Measurements from ENCODE around the gene SCRG1. TPM values are rescaled to one million over a fixed set of nuclear protein-coding genes. Genes with fewer than 3 reads are reported as not detected.

The SCRG1 gene
- polyA plus RNA-seq, 2 of the 4 experiments (the other 2 are of a cell fraction), result not detected

GRCh38 chr4:173418639-173419038 is 19.7 kb upstream of the SCRG1 start:
- Histone ChIP-seq H3K4me3 (no peak overlapping the region), H3K27ac (no peak overlapping the region), H3K4me1 (no peaks in the 10 kb centered on the region), H3K4me2 (no peak overlapping the region), H3K9me3 (no peaks in the 10 kb centered on the region)
- ChIA-PET CTCF (interaction anchor here (1.3 to 2.8 kb wide), 8 partner anchors 10 to 98 kb away, joined by 3 to 18 read pairs (median 4); partner anchors contain the start of gene HMGB2), POLR2A (no interaction called here)
- TF ChIP-seq PHF8 (IDR thresholded peaks at IDR 0.05; ENCODE audit: borderline replicate concordance, low read depth) (no peak), REST (IDR thresholded peaks at IDR 0.05) (no peak), USF2 (IDR thresholded peaks at IDR 0.05) (no peak), ZFP36 (IDR thresholded peaks at IDR 0.05; ENCODE audit: borderline replicate concordance, partially characterized antibody) (no peak), HMGXB4 (CRISPR knock-in tag; IDR thresholded peaks at IDR 0.05; ENCODE audit: borderline replicate concordance) (no peak), CBX2 (IDR thresholded peaks at IDR 0.05; ENCODE audit: borderline replicate concordance, low read depth) (no peak)
- 66% methylated on average over 3 of the region's 3 CpGs for WGBS (ENCODE audit: missing lambda C conversion rate)
- DNase-seq (ENCODE audit: low read depth in 1 of 2, low spot score in 1 of 2), result no peak
- FAIRE-seq, result no peak
- no peak for ATAC-seq

GRCh38 chr4:173417833-173418232 is 18.9 kb upstream of the SCRG1 start:
- ATAC-seq (no peak), FAIRE-seq (no peak), DNase-seq (ENCODE audit: low read depth in 1 of 2, low spot score in 1 of 2) (no peak)
- ChIA-PET CTCF (interaction anchor here (0.7 to 2.8 kb wide), 15 partner anchors 9 to 358 kb away, joined by 3 to 18 read pairs (median 3); partner anchors contain the start of gene HMGB2), POLR2A (no interaction called here)
- TF ChIP-seq JUN (IDR thresholded peaks at IDR 0.05) (no peak), ZNF302 (CRISPR knock-in tag; IDR thresholded peaks at IDR 0.05) (no peak), SMC3 (IDR thresholded peaks at IDR 0.05) (no peak), CTCF (IDR thresholded peaks at IDR 0.05) (no peak), HDAC2 (IDR thresholded peaks at IDR 0.05) (no peak), FOXS1 (CRISPR knock-in tag; IDR thresholded peaks at IDR 0.05) (no peak), EP300 (IDR thresholded peaks at IDR 0.05) (no peak), RAD21 (conservative IDR thresholded peaks at IDR 0.05 in 1 of 2, IDR thresholded peaks at IDR 0.05 in 1 of 2) (no peak), NR3C1 (IDR thresholded peaks at IDR 0.05) (no peak), ATOH8 (CRISPR knock-in tag; IDR thresholded peaks at IDR 0.05; ENCODE audit: low read depth) (no peak), RFX5 (IDR thresholded peaks at IDR 0.05) (no peak)
- H3K4me1 ChIP-seq, result no peaks in the 10 kb centered on the region
- H3K4me3 ChIP-seq, result no peak overlapping the region
- no peak overlapping the region for H3K27ac ChIP-seq
- no peaks in the 10 kb centered on the region for H3K9me3 ChIP-seq
- H3K4me2 ChIP-seq, result no peak overlapping the region

All from A549 (cell line).